Smooth muscle cell (in vitro differentiated cells): ENCODE measurements around the gene PSG7. TPM values are rescaled to one million over a fixed set of nuclear protein-coding genes. Genes with fewer than 3 reads are reported as not detected.
"Not testable (repeated sequence)": the region's sequence is repeated elsewhere in the genome, so short reads cannot be mapped to it uniquely, and the experiment has no call there.

Source experiments
- DNase-seq: peaks from one replicate; lab custom pipeline; 2025; ENCODE audit not compliant: unreplicated experiment; lab: John Stamatoyannopoulos, UW
- H2AFZ ChIP-seq: fragments of 200-600 bp; sonication (generic); 2 replicates; pipeline ENCODE4 v1.6.0; 2016; ENCODE audit warnings: antibody characterized with exemption, low read depth, mild to moderate bottlenecking
- H3F3A ChIP-seq: fragments of 200-600 bp; sonication (generic); 2 replicates; pipeline ENCODE4 v1.6.0; 2017; ENCODE audit warnings: antibody characterized with exemption, low read depth
- H3K27ac ChIP-seq: fragments of 200-600 bp; sonication (generic); 2 replicates; pipeline ENCODE4 v1.5.1; 2016; ENCODE audit warnings: low read depth, mild to moderate bottlenecking
- H3K27me3 ChIP-seq: fragments of 200-600 bp; sonication (generic); 2 replicates; pipeline ENCODE4 v1.6.1; 2016; ENCODE audit warnings: low read depth, mild to moderate bottlenecking
- H3K36me3 ChIP-seq: fragments of 200-600 bp; sonication (generic); 2 replicates; pipeline ENCODE4 v1.5.1; 2016; ENCODE audit warnings: low read depth
- H3K4me1 ChIP-seq: fragments of 200-600 bp; sonication (generic); 2 replicates; pipeline ENCODE4 v1.5.1; 2016; ENCODE audit warnings: low read depth
- H3K4me2 ChIP-seq: fragments of 200-600 bp; sonication (generic); 2 replicates; pipeline ENCODE4 v1.6.0; 2016; ENCODE audit warnings: mild to moderate bottlenecking
- H3K4me3 ChIP-seq: fragments of 200-600 bp; sonication (generic); 2 replicates; pipeline ENCODE4 v1.5.1; 2016; ENCODE audit warnings: mild to moderate bottlenecking
- H3K79me2 ChIP-seq: fragments of 200-600 bp; sonication (generic); 2 replicates; pipeline ENCODE4 v1.6.0; 2016; ENCODE audit warnings: low read depth, mild to moderate bottlenecking
- H3K9ac ChIP-seq: fragments of 200-600 bp; sonication (generic); 2 replicates; pipeline ENCODE4 v1.6.0; 2016; ENCODE audit warnings: low read depth
- H3K9me3 ChIP-seq: fragments of 200-600 bp; sonication (generic); replicated peaks from 2 replicates; pipeline ENCODE4 v1.5.1; 2016; ENCODE audit warnings: low read depth
- H4K20me1 ChIP-seq: fragments of 200-600 bp; sonication (generic); 2 replicates; pipeline ENCODE4 v1.6.0; 2016; ENCODE audit warnings: low read depth
- WGBS: methylation state at CpG from one replicate; pipeline ENCODE4 v1.1.7; 2016; ENCODE audit warnings: low lambda C conversion rate; 5-methylcytosine and 5-hydroxymethylcytosine counted together
- polyA plus RNA-seq: library from polyadenylated mRNA; unstranded; fragments of >200 nt; fragmentation: Nextera tagmentation; extraction: Ambion mirVana; gene quantifications from 2 replicates; pipeline ENCODE4 v1.2.1, GENCODE V29; 2016
- total RNA-seq: library from RNA; depleted of rRNA; stranded (reverse); fragments of >200 nt; gene quantifications from 2 replicates; pipeline ENCODE4 v1.2.3, GENCODE V29; 2014
- TF ChIP-seq, protein P1 (sequence below): fragments of 200-600 bp; sonication (generic); IDR thresholded peaks from 2 replicates; pipeline ENCODE4 v1.5.1; 2017; ENCODE audit warnings: borderline replicate concordance, mild to moderate bottlenecking, antibody characterized with exemption; ENCODE audit not compliant: insufficient read depth, poor library complexity, severe bottlenecking

The PSG7 gene
- total and polyA plus RNA-seq, 2 experiments from 2014 or later = not detected

DNA sequence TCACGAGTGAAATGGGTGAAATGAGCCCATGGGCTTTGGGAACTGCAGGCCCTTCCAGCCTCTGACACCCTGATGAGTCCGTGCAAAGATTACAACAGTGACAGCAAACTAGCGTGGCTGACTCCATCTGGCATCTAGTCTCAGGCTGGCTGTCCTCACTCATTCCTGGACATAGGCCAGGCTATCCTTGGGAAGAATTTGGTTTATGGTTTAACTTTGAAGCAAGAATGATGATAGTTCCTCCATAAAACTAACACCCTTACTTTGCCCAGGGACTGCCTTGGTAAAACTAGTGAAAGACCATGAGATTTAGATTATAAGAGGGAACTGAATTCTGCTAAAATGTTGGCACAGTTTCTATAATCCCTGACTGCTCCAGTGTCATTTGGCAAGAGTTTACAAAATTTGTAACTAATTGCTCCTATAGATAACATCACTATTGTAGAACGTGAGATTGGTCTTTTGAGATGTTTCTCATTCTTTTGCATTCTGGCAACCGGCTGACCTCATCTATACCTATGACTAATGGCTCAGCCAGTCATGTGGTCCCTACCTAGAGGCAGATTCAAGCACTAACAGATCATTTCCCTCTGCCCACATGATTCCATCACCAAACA is 4.4 kb downstream of the PSG7 start:
- not testable (repeated sequence) for H3K4me3 ChIP-seq, H3K36me3 ChIP-seq, H2AFZ ChIP-seq, H3K4me2 ChIP-seq, H3K9me3 ChIP-seq, H3K27me3 ChIP-seq, DNase-seq, H3F3A ChIP-seq, H3K4me1 ChIP-seq, H3K79me2 ChIP-seq, H4K20me1 ChIP-seq, H3K27ac ChIP-seq, H3K9ac ChIP-seq
- WGBS = 58% methylated on average over 5 of the region's 5 CpGs

- not testable (repeated sequence) for H3K9me3 ChIP-seq, H3K79me2 ChIP-seq, DNase-seq, H3K27me3 ChIP-seq, H3K4me3 ChIP-seq, H3F3A ChIP-seq, H3K27ac ChIP-seq, H3K36me3 ChIP-seq, H4K20me1 ChIP-seq, H3K9ac ChIP-seq, H2AFZ ChIP-seq, H3K4me2 ChIP-seq, H3K4me1 ChIP-seq
- WGBS = 25% methylated on average over 1 of the region's 1 CpG
Observed at GRCh38 chr19:42930214-42930613, 6.8 kb downstream of the PSG7 start.

GRCh38 chr19:42928896-42929295 is 8.1 kb downstream of the PSG7 start:
- DNase-seq = no peak
- no peak overlapping the region for H3K4me3 ChIP-seq
- no peaks in the 10 kb centered on the region for H3K27me3 ChIP-seq
- H3K4me2 ChIP-seq = no peak overlapping the region
- no peak overlapping the region for H3K27ac ChIP-seq
- H2AFZ ChIP-seq = no peak overlapping the region
- H3K9ac ChIP-seq = no peak overlapping the region
- peaks cover 6% of the 10 kb centered on the region for H3K9me3 ChIP-seq
- WGBS = 87% methylated on average over 3 of the region's 3 CpGs
- no peaks in the 10 kb centered on the region for H3K36me3 ChIP-seq
- no peaks in the 10 kb centered on the region for H3K79me2 ChIP-seq
- TF ChIP-seq, protein P1, sequence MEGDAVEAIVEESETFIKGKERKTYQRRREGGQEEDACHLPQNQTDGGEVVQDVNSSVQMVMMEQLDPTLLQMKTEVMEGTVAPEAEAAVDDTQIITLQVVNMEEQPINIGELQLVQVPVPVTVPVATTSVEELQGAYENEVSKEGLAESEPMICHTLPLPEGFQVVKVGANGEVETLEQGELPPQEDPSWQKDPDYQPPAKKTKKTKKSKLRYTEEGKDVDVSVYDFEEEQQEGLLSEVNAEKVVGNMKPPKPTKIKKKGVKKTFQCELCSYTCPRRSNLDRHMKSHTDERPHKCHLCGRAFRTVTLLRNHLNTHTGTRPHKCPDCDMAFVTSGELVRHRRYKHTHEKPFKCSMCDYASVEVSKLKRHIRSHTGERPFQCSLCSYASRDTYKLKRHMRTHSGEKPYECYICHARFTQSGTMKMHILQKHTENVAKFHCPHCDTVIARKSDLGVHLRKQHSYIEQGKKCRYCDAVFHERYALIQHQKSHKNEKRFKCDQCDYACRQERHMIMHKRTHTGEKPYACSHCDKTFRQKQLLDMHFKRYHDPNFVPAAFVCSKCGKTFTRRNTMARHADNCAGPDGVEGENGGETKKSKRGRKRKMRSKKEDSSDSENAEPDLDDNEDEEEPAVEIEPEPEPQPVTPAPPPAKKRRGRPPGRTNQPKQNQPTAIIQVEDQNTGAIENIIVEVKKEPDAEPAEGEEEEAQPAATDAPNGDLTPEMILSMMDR = no peak
- H4K20me1 ChIP-seq = no peaks in the 10 kb centered on the region
- H3K4me1 ChIP-seq = no peaks in the 10 kb centered on the region
- no peaks in the 10 kb centered on the region for H3F3A ChIP-seq

DNA sequence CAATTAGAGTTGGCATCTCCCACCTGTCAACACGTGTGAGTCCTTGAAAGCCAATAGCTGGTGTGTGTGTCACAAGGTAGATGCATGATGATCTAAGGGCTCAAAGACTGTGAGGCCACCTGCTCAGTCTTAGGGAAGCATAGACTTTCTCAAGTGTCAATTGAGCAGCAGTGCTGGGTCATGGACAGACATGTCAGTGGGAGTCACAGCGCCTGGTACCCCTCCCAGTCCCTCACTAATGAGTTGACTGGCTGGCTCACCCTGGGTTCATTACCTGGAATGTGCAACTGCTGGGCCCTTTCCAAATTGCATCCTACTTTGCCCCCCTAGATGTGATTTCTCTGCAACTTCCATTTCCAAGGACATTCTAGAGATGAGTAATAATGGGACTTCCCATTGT is 10.2 kb downstream of the PSG7 start:
- no peaks in the 10 kb centered on the region for H3K36me3 ChIP-seq
- no peaks in the 10 kb centered on the region for H4K20me1 ChIP-seq
- DNase-seq = no peak
- no peak overlapping the region for H3K4me2 ChIP-seq
- H3K9ac ChIP-seq = no peak overlapping the region
- no peak overlapping the region for H2AFZ ChIP-seq
- H3K27me3 ChIP-seq = no peaks in the 10 kb centered on the region
- WGBS = 36% methylated on average over 2 of the region's 2 CpGs
- TF ChIP-seq, protein P1 = no peak
- no peaks in the 10 kb centered on the region for H3F3A ChIP-seq
- H3K9me3 ChIP-seq = peaks cover 6% of the 10 kb centered on the region
- no peaks in the 10 kb centered on the region for H3K79me2 ChIP-seq
- H3K4me3 ChIP-seq = no peak overlapping the region
- H3K27ac ChIP-seq = no peak overlapping the region
- H3K4me1 ChIP-seq = no peaks in the 10 kb centered on the region

GRCh38 chr19:42923106-42923505 is 13.9 kb downstream of the PSG7 start:
- H3K9ac ChIP-seq, H3K9me3 ChIP-seq, H3F3A ChIP-seq, H3K4me1 ChIP-seq, H3K4me2 ChIP-seq, H3K79me2 ChIP-seq, H3K27ac ChIP-seq, H2AFZ ChIP-seq, DNase-seq, H3K4me3 ChIP-seq, H3K27me3 ChIP-seq, H3K36me3 ChIP-seq, H4K20me1 ChIP-seq: not testable (repeated sequence)
- WGBS = 48% methylated on average over 9 of the region's 9 CpGs

- H3K4me1 ChIP-seq, H3K36me3 ChIP-seq, H4K20me1 ChIP-seq, H3K27ac ChIP-seq, H2AFZ ChIP-seq, H3K4me2 ChIP-seq, H3K9me3 ChIP-seq, H3K9ac ChIP-seq, H3F3A ChIP-seq, H3K27me3 ChIP-seq, DNase-seq, H3K4me3 ChIP-seq, H3K79me2 ChIP-seq: not testable (repeated sequence)
Observed at GRCh38 chr19:42920971-42921370, 16.0 kb downstream of the PSG7 start.
